Measurements from ENCODE around the gene GTF3C6.
"Not testable (repeated sequence)": the region's sequence is repeated elsewhere in the genome, so short reads cannot be mapped to it uniquely, and the experiment has no call there.

The GTF3C6 gene

DNA sequence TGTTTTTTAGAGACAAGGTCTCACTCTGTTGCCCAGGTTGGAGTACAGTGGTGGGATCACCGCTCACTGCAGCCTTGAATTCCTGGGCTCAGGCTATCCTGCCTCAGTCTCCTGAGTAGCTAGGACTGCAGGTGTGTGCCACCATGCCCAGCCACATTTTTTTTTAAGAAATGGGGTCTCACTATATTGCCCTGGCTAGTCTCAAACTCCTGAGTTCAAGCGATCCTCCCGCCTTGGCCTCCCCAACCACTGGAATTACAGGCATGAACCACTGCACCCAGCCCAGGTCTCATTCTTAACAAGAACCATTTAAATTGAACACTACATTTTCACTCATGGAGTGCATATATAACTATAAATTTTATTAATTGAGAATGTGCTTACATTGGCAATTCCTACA is 43.8 kb downstream of the GTF3C6 start:
- no peak overlapping the region for H3K4me3 ChIP-seq (ENCODE audit: low read length)

DNA sequence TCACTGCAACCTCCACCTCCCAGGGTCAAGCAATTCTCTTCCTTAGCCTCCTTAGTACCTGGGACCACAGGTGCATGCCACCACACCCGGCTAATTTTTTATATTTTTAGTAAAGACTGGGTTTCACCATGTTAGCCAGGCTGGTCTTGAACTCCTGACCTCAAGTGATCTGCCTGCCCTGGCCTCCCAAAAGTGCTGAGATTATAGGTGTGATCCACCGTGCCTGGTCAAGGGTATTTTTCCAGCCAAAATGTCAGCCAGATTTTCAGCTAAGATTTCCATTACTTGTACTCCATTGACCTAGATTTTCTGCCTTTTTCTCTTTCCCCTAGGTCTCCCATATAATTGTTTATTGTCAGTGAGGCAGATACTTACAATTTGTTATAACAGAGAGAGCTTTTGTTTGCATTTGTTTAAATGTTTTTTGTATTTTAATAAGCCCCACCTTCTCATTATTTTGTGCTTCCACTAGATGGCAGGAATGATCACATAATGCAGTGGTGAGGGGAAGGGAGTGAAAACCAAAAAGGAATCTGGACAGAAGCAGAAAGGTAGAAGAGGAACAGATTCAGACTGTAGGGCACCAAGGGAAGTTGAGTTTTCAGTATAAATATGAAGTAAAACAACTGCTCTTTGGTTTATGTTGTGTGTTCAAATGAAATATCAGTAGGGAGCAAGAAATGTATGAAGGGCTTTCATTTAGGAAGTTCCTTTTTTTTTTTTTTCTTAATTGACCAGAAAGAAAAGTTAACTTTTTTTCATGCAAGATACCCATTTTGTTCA is 53.0 kb downstream of the GTF3C6 start:
- TF ChIP-seq ZNF274 (IDR thresholded peaks at IDR 0.05; ENCODE audit: low read depth, low read length) = no peak
- H3K4me3 ChIP-seq (ENCODE audit: low read length) = no peak overlapping the region

More for the DNA sequence above, 43.8 kb downstream of the GTF3C6 start:
- no peak for TF ChIP-seq ZNF274 (IDR thresholded peaks at IDR 0.05; ENCODE audit: low read depth, low read length)

DNA sequence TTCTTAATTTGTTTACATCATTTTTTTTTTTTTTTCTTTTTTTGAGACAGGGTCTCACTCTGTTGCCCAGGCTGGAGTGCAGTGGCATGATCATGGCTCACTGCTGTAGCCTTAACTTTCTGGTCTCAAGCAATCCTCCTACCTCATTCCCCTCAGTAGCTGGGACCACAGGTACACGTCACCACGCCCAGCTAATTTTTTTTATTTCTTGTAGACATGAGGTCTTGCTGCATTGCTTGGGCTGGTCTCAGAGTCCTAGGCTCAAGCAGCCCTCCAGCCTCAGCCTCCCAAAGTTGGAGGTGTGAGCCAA is 53.6 kb downstream of the GTF3C6 start:
- H3K4me3 ChIP-seq (ENCODE audit: low read length) = no peak overlapping the region
- TF ChIP-seq ZNF274 (IDR thresholded peaks at IDR 0.05; ENCODE audit: low read depth, low read length) = no peak

DNA sequence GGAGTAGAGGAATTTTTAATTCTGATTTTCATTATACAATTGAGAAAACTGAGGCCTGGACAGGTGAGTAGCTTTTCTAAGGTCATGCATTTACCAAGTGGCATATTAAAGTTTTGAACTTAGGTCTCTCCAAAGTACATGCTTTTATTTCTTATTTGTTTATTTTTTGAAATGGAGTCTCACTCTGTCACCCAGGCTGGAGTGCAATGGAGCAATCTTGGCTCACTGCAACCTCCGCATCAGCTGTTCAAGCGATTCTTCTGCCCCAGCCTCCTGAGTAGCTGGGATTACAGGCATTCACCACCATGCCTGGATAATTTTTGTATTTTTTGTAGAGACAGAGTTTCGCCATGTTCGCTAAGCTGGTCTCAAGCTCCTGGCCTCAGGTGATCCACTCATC is 54.0 kb downstream of the GTF3C6 start:
- not testable (repeated sequence) for H3K4me3 ChIP-seq (ENCODE audit: low read length)

DNA sequence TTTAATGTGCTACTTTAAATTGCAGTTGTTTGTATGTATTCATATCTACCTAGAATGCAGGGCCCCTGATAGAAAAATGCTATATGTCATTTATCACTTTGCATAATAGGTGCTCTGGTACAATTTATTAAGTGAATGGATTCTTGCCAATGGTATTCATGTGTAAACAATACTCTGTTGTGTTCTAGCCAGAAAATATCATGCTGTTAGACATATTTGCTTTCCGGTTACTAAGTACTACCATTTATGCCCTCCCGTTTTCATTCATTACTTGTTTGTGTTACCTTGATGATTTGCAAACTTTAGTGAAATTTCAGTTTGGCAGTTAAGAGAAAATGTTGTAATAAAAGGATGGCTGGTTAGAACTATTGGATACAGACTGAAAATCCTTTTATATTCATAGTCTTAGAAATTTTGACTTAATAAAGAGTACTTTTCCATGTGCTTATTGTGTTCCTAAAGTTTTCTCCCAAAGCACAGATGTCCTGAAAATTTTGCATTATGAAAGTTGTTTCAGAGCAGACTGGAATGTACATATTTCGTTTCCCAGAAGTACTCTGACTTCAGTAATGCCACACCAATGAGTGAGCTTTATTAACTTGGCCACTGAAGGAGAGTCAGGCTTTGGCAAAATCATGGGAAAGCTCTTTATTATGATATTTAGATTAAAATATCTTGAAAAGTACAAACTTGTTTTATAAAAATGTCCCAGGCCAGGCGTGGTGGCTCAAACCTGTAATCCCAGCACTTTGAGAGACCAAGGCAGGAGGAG is 54.8 kb downstream of the GTF3C6 start:
- H3K4me3 ChIP-seq (ENCODE audit: low read length) = no peak overlapping the region
- no peak for TF ChIP-seq ZNF274 (IDR thresholded peaks at IDR 0.05; ENCODE audit: low read depth, low read length)

DNA sequence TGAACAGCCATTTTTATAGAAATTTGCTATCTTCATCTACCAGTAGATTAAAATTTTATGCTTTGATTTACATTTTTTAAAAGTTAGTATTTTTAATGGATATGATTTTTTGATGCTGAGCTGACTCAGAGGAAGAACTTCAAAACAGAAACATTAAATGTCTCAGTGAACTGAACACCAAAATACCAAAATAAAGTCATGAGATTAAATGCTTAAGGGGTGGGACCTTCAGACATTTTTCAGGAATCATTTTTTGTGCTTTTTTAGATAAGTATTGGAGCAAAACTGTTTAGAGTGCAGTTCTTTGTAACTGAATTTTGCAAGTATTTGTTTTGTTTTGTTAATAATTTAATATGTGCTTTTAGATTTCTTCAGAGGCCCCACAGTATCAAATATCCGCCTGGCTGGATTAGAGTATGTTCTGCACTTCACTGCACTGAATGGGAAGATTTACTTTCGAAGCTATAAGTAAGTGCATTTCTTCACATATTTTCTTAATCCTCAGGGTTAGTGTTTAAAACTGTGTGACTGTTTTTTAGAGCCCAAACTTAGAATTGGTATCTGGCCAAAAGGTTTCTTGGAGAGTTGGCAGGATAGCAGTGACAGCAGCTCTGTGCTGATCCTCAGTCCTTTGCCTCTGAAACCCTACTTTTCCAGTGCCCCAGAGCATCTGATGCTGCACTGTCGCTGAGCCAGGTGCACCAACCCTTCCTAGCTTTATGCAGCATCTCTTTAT is 57.1 kb downstream of the GTF3C6 start:
- H3K4me3 ChIP-seq (ENCODE audit: low read length) = no peak overlapping the region
- no peak for TF ChIP-seq ZNF274 (IDR thresholded peaks at IDR 0.05; ENCODE audit: low read depth, low read length)

DNA sequence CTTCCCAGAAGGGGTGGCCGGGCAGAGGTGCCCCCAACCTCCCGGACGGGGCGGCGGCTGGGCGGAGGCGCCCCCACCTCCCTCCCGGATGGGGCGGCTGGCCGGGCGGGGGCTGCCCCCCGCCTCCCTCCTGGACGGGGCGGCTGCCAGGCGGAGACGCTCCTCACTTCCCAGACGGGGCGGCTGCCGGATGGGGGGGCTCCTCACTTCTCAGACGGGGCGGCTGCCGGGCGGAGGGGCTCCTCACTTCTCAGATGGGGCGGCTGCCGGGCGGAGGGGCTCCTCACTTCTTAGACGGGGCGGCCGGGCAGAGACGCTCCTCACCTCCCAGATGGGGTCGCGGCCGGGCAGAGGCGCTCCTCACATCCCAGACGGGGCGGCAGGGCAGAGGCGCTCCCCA is 58.7 kb downstream of the GTF3C6 start:
- not testable (repeated sequence) for H3K4me3 ChIP-seq (ENCODE audit: low read length)
